KOPT-K1 (cell line): Measurements from ENCODE around the gene UBASH3A.

Experiments used
- H3K27ac ChIP-seq: fragments of 200-600 bp; sonication (generic); 2 replicates; pipeline ENCODE4 v1.5.1; 2016; ENCODE audit warnings: antibody characterized with exemption, mild to moderate bottlenecking, low read depth, low read length; ENCODE audit not compliant: poor library complexity, severe bottlenecking
- H3K36me3 ChIP-seq: fragments of 200-600 bp; sonication (generic); 2 replicates; pipeline ENCODE4 v1.5.1; 2017; ENCODE audit warnings: antibody characterized with exemption, mild to moderate bottlenecking, low read length, moderate library complexity; ENCODE audit not compliant: insufficient read depth
- H3K9me3 ChIP-seq: fragments of 200-600 bp; sonication (generic); 2 replicates; pipeline ENCODE4 v1.5.1; 2017; ENCODE audit warnings: antibody characterized with exemption, low read length, mild to moderate bottlenecking; ENCODE audit not compliant: insufficient read depth, poor library complexity, severe bottlenecking

The UBASH3A gene

GRCh38 chr21:42473498-42474042, 69.9 kb downstream of the UBASH3A start:
- H3K9me3 ChIP-seq = no peaks in the 10 kb centered on the region
- H3K36me3 ChIP-seq = no peaks in the 10 kb centered on the region
- H3K27ac ChIP-seq = no peak overlapping the region

GRCh38 chr21:42474043-42474831, 70.5 kb downstream of the UBASH3A start:
- H3K36me3 ChIP-seq = no peaks in the 10 kb centered on the region
- no peak overlapping the region for H3K27ac ChIP-seq

GRCh38 chr21:42475036-42475435, 71.3 kb downstream of the UBASH3A start:
- no peaks in the 10 kb centered on the region for H3K9me3 ChIP-seq
- H3K36me3 ChIP-seq = no peaks in the 10 kb centered on the region
- H3K27ac ChIP-seq = no peak overlapping the region

More at GRCh38 chr21:42474043-42474831, 70.5 kb downstream of the UBASH3A start:
- no peaks in the 10 kb centered on the region for H3K9me3 ChIP-seq

- Histone ChIP-seq H3K9me3 (no peaks in the 10 kb centered on the region), H3K27ac (no peak overlapping the region), H3K36me3 (no peaks in the 10 kb centered on the region)
These were observed 72.1 kb downstream of the UBASH3A start for GRCh38 chr21:42475526-42476387.

- Histone ChIP-seq H3K27ac (no peak overlapping the region), H3K36me3 (no peaks in the 10 kb centered on the region), H3K9me3 (no peaks in the 10 kb centered on the region)
These were observed 73.0 kb downstream of the UBASH3A start for GRCh38 chr21:42476388-42477331.

- no peaks in the 10 kb centered on the region for H3K9me3 ChIP-seq
- H3K27ac ChIP-seq = no peak overlapping the region
These were observed 74.8 kb downstream of the UBASH3A start for GRCh38 chr21:42478504-42478903.

GRCh38 chr21:42479582-42479981, 75.9 kb downstream of the UBASH3A start:
- no peaks in the 10 kb centered on the region for H3K36me3 ChIP-seq
- H3K9me3 ChIP-seq = no peaks in the 10 kb centered on the region
- no peak overlapping the region for H3K27ac ChIP-seq

More at GRCh38 chr21:42478504-42478903, 74.8 kb downstream of the UBASH3A start:
- H3K36me3 ChIP-seq = no peaks in the 10 kb centered on the region

GRCh38 chr21:42480736-42481135, 77.0 kb downstream of the UBASH3A start:
- no peak overlapping the region for H3K27ac ChIP-seq
- no peaks in the 10 kb centered on the region for H3K9me3 ChIP-seq
- no peaks in the 10 kb centered on the region for H3K36me3 ChIP-seq

- no peaks in the 10 kb centered on the region for H3K9me3 ChIP-seq
- no peak overlapping the region for H3K27ac ChIP-seq
- no peaks in the 10 kb centered on the region for H3K36me3 ChIP-seq
These were observed 77.5 kb downstream of the UBASH3A start for GRCh38 chr21:42481169-42481568.

- H3K9me3 ChIP-seq = no peaks in the 10 kb centered on the region
- H3K27ac ChIP-seq = no peak overlapping the region
- H3K36me3 ChIP-seq = no peaks in the 10 kb centered on the region
These were observed 81.3 kb downstream of the UBASH3A start for GRCh38 chr21:42484966-42485365.

- Histone ChIP-seq H3K9me3 (no peaks in the 10 kb centered on the region), H3K36me3 (no peaks in the 10 kb centered on the region), H3K27ac (no peak overlapping the region)
These were observed 82.4 kb downstream of the UBASH3A start for GRCh38 chr21:42486072-42486471.

GRCh38 chr21:42486531-42486930, 82.8 kb downstream of the UBASH3A start:
- Histone ChIP-seq H3K27ac (no peak overlapping the region), H3K36me3 (no peaks in the 10 kb centered on the region), H3K9me3 (no peaks in the 10 kb centered on the region)

GRCh38 chr21:42489006-42489563, 85.4 kb downstream of the UBASH3A start:
- Histone ChIP-seq H3K27ac (no peak overlapping the region), H3K36me3 (no peaks in the 10 kb centered on the region), H3K9me3 (no peaks in the 10 kb centered on the region)

- Histone ChIP-seq H3K9me3 (no peaks in the 10 kb centered on the region), H3K27ac (no peak overlapping the region), H3K36me3 (no peaks in the 10 kb centered on the region)
These were observed 86.3 kb downstream of the UBASH3A start for GRCh38 chr21:42489991-42490390.
